Calu3 (cell line): ENCODE data around the gene OR1F1. TPM values are rescaled to one million over a fixed set of nuclear protein-coding genes. Genes with fewer than 3 reads are reported as not detected.
"Not testable (repeated sequence)": the region's sequence is repeated elsewhere in the genome, so short reads cannot be mapped to it uniquely, and the experiment has no call there.

ENCODE experiments used
- BruUV-seq: library from RNA; stranded (reverse); fragments of 400-500 nt; replicated peaks from 2 replicates; lab custom pipeline; 2021; lab: Mats Ljungman, UMichigan
- CTCF ChIA-PET: fragments of 300-600 bp; sonication (Branson Sonifier 250); formaldehyde crosslinking; loops from one replicate; lab custom pipeline; 2022; ENCODE audit warnings: antibody characterized with exemption; lab: Charles Lee
- DNase-seq: peaks from one replicate; pipeline ENCODE4 v3.0.0; 2022
- H3K27ac Mint-ChIP-seq: one replicate; pipeline ENCODE4 v1.8.0; 2022; ENCODE audit warnings: mixed read lengths; ENCODE audit not compliant: unreplicated experiment
- H3K27me3 Mint-ChIP-seq: one replicate; pipeline ENCODE4 v1.8.0; 2022; ENCODE audit warnings: mixed read lengths; ENCODE audit not compliant: unreplicated experiment
- H3K36me3 Mint-ChIP-seq: one replicate; pipeline ENCODE4 v1.8.0; 2022; ENCODE audit warnings: mild to moderate bottlenecking, moderate library complexity, mixed read lengths; ENCODE audit not compliant: insufficient read depth, unreplicated experiment
- H3K4me1 Mint-ChIP-seq: one replicate; pipeline ENCODE4 v1.8.0; 2022; ENCODE audit warnings: mild to moderate bottlenecking, low read depth, mixed read lengths; ENCODE audit not compliant: unreplicated experiment
- H3K4me3 Mint-ChIP-seq: one replicate; pipeline ENCODE4 v1.8.0; 2022; ENCODE audit warnings: mild to moderate bottlenecking, low read depth, moderate library complexity, mixed read lengths; ENCODE audit not compliant: unreplicated experiment
- H3K9me3 Mint-ChIP-seq: one replicate; pipeline ENCODE4 v1.8.0; 2022; ENCODE audit warnings: low read depth, mixed read lengths; ENCODE audit not compliant: unreplicated experiment
- intact Hi-C: fragments of 100-400 bp; cut with micrococcal nuclease; formaldehyde crosslinking; loops from one replicate; pipeline ENCODE4 v1.10.0; 2022; ENCODE audit not compliant: unreplicated experiment
- total RNA-seq: library from RNA; stranded (reverse); gene quantifications from 2 replicates; pipeline ENCODE4 v1.2.3, GENCODE V29; 2022
- TF ChIP-seq, protein P1 (sequence below): fragments of 200-600 bp; IDR thresholded peaks from one replicate; pipeline ENCODE4 v1.8.0; 2022; ENCODE audit warnings: antibody characterized with exemption; ENCODE audit not compliant: unreplicated experiment

OR1F1 gene
- total RNA-seq, 1 experiment from 2014 or later, result 0.40 TPM

GRCh38 chr16:3180445-3180878 lies 7.5 kb upstream of the OR1F1 start:
- BruUV-seq, result no TSS peak
- CTCF ChIA-PET, result no interaction called here
- TF ChIP-seq, protein P1, sequence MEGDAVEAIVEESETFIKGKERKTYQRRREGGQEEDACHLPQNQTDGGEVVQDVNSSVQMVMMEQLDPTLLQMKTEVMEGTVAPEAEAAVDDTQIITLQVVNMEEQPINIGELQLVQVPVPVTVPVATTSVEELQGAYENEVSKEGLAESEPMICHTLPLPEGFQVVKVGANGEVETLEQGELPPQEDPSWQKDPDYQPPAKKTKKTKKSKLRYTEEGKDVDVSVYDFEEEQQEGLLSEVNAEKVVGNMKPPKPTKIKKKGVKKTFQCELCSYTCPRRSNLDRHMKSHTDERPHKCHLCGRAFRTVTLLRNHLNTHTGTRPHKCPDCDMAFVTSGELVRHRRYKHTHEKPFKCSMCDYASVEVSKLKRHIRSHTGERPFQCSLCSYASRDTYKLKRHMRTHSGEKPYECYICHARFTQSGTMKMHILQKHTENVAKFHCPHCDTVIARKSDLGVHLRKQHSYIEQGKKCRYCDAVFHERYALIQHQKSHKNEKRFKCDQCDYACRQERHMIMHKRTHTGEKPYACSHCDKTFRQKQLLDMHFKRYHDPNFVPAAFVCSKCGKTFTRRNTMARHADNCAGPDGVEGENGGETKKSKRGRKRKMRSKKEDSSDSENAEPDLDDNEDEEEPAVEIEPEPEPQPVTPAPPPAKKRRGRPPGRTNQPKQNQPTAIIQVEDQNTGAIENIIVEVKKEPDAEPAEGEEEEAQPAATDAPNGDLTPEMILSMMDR, result no peak
- Mint-ChIP-seq H3K36me3 (peaks cover 41% of the 10 kb centered on the region), H3K4me1 (peaks cover 23% of the 10 kb centered on the region), H3K4me3 (no peak overlapping the region), H3K27me3 (peaks cover 90% of the 10 kb centered on the region), H3K9me3 (peaks cover 2% of the 10 kb centered on the region), H3K27ac (no peak overlapping the region)
- no peak for DNase-seq
- intact Hi-C loops, result loop anchor here (10.0 kb wide), 1 partner anchor 324 kb away; the partner anchor contains the start of gene CLUAP1

- H3K27ac Mint-ChIP-seq, result peak overlapping the region; percentile 100
- peaks cover 26% of the 10 kb centered on the region for H3K4me1 Mint-ChIP-seq
- H3K27me3 Mint-ChIP-seq, result peaks cover 86% of the 10 kb centered on the region
- peaks cover 35% of the 10 kb centered on the region for H3K36me3 Mint-ChIP-seq
- CTCF ChIA-PET, result interaction anchor here (0.6 to 1.1 kb wide), 2 partner anchors 320 to 342 kb away, joined by 3 to 4 read pairs; no protein-coding TSS in a partner anchor
- not testable (repeated sequence) for H3K9me3 Mint-ChIP-seq, DNase-seq, BruUV-seq
- intact Hi-C loops, result loop anchor here (10.0 kb wide), 1 partner anchor 323 kb away; the partner anchor contains the start of gene CLUAP1
- peak overlapping the region; percentile 81 for H3K4me3 Mint-ChIP-seq
Observed at GRCh38 chr16:3182293-3182607, 5.8 kb upstream of the OR1F1 start.

DNA sequence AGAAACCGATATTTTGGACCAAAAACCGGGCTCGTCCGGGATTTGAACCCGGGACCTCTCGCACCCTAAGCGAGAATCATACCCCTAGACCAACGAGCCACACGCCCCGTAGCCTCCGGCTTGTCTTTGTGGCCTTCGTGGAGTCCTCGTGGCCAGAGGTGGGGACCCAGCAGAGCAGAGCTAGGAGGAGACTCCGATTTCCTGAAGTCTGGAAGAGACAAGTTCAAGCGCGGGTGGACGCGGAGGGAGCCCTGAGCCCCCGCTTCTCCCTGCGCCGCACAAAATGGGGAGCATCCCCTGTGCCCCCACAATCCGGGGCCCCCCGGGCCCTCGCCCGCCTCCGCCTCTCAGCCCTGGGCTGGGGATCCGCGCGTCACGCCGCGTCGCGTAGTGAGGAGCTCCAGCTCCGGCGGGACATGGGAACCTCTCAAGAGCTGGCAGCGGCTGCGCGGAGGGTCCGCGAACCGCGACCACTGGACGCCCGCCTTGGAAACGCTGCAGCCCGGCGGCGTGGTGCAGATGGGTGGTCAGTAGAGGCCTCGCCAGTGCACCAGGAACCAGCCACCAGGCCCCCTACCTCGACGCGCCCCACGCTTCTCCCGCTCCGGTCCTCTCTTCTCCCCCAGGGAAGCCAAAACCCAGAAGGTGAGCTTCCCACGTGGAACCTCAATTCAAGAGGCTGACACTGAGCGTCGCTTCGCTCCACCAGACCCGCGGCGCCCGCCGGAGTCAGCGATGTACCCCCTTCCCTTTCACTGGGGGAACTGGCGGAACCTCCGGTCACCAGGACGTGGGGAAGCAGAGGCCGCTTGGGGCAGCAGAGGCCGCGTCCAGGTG lies 5.2 kb upstream of the OR1F1 start:
- H3K27ac Mint-ChIP-seq, result peak overlapping the region; percentile 100

GRCh38 chr16:3183445-3184139 lies 4.4 kb upstream of the OR1F1 start:
- peak overlapping the region; percentile 100 for H3K27ac Mint-ChIP-seq
- DNase-seq, result no peak
- no TSS peak for BruUV-seq
- CTCF ChIA-PET, result interaction anchor here (0.6 to 1.3 kb wide), 3 partner anchors 14 to 25 kb away, joined by 3 to 7 read pairs (median 4); no protein-coding TSS in a partner anchor
- intact Hi-C loops, result loop anchor here (10.0 kb wide), 1 partner anchor 321 kb away; the partner anchor contains the start of gene CLUAP1
- TF ChIP-seq, protein P1, result no peak
- peaks cover 84% of the 10 kb centered on the region for H3K27me3 Mint-ChIP-seq
- H3K36me3 Mint-ChIP-seq, result peaks cover 46% of the 10 kb centered on the region
- peak overlapping the region; percentile 81 for H3K4me3 Mint-ChIP-seq
- H3K4me1 Mint-ChIP-seq, result peaks cover 38% of the 10 kb centered on the region
- H3K9me3 Mint-ChIP-seq, result peaks cover 2% of the 10 kb centered on the region

More for the DNA sequence above, 5.2 kb upstream of the OR1F1 start:
- CTCF ChIA-PET, result interaction anchor here (0.6 to 1.3 kb wide), 5 partner anchors 14 to 342 kb away, joined by 3 to 9 read pairs (median 4); no protein-coding TSS in a partner anchor
- BruUV-seq, result no TSS peak
- intact Hi-C loops, result loop anchor here (10.0 kb wide), 1 partner anchor 322 kb away; the partner anchor contains the start of gene CLUAP1
- H3K36me3 Mint-ChIP-seq, result peaks cover 39% of the 10 kb centered on the region
- peaks cover 2% of the 10 kb centered on the region for H3K9me3 Mint-ChIP-seq
- peaks cover 86% of the 10 kb centered on the region for H3K27me3 Mint-ChIP-seq
- DNase-seq, result peak; percentile 88
- peak overlapping the region; percentile 81 for H3K4me3 Mint-ChIP-seq
- TF ChIP-seq, protein P1, result peak; percentile 63
- H3K4me1 Mint-ChIP-seq, result peaks cover 32% of the 10 kb centered on the region
